Mucosa of gallbladder (tissue), 1 donor: ENCODE data around the gene METAP2. TPM values are rescaled to one million over a fixed set of nuclear protein-coding genes. Genes with fewer than 3 reads are reported as not detected.
"Not testable (repeated sequence)": the region's sequence is repeated elsewhere in the genome, so short reads cannot be mapped to it uniquely, and the experiment has no call there.

ENCODE experiments used
- DNase-seq: peaks from one replicate; pipeline ENCODE4 v3.0.0-alpha.2; 2020; ENCODE audit warnings: low spot score
- total RNA-seq: library from RNA; stranded (reverse); gene quantifications from one replicate; pipeline ENCODE4 v1.2.1, GENCODE V29; 2021
- donor health status: DM: no; HTN: no; CAD: no.

Gene METAP2
- total RNA-seq, 1 donor from 2014 or later: 45.2 TPM

DNA sequence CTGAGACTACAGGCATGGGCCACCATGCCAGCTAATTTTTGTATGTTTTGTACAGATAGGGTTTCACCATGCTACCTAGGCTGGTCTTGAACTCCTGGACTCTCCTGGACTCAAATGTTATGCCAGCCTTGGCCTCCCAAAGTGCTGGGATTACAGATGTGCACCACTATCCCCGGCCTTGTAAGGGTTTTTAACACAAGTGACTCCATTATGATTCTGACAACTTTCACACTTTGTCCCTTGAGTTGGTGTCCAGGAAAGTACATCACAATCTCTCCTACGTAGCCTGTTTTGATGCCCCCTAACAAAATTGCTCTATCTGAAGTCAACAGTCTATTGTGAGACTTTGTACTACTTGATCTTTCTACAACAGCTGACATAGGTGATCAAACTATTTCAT lies 11.4 kb upstream of the METAP2 start:
- DNase-seq: no peak

GRCh38 chr12:95463050-95463449 lies 10.9 kb upstream of the METAP2 start:
- DNase-seq: no peak

GRCh38 chr12:95463776-95464175 lies 10.2 kb upstream of the METAP2 start:
- not testable (repeated sequence) for DNase-seq

DNA sequence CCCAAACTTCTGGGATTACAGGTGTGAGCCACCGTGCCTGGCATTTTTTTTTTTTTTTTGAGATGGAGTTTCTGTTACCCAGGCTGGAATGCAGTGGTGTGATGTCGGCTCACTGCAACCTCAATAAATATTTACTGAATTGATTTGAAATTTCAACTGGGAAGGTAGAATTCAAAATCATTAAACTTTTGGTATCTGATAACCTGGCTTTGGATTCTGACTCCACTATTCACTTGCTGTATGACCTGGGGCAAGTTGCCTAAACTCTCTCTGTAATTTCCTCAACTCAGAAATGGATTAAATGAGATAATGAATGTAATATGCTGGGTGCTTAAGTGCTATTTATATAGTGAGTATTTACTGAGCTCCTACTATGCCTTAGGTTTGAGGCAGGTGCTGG lies 8.7 kb upstream of the METAP2 start:
- no peak for DNase-seq

DNA sequence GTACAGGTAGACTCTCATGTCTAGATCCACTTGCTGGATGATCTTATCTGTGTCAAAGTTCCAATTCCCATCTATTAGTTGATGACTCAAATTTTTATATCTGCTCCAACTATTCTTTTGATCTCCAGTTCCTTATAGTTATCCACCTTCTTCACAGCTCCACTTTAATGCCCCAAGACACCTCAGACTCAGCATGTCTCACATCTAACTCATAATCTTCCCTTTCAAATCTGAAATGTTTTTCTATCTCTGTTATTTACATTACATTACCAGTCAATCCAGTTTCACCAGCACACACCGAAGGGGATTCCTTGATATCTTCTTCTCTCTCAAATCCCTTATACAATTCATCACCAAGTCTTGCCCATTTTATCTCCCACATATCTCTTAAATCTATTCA lies 3.7 kb upstream of the METAP2 start:
- no peak for DNase-seq

DNA sequence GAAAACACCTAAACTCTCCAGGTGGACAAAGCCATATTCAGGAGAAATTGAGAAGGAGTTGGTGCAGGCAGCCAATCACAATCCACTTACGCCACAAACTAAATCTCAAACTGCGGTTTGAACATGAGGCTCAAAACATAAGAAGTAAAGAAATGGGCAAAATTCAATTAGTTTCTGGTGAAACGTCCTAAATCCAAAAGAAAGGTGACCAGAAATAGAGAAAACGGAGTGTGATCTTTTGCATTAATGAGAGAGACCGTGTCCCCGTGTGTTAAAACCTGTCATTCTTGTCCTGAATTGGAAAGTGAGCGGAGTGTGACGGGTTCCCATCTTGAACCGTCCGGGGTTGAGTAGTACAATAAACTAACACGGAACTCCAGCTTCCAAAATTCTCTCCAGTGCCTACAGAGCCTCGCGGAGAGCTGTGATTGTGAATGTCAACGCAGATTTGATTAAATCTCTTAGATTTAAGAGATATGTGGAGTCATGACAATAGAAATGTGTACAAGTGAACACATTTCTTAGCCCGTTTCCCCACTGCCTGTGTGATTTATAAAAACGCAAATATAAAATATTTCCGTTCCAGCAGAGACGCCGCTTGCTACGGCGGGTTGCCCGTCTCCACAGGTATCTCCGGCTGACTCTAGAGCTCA lies 595 bp upstream of the METAP2 start:
- peak; percentile 34 for DNase-seq

GRCh38 chr12:95474660-95474958 lies 657 bp downstream of the METAP2 start:
- no peak for DNase-seq

DNA sequence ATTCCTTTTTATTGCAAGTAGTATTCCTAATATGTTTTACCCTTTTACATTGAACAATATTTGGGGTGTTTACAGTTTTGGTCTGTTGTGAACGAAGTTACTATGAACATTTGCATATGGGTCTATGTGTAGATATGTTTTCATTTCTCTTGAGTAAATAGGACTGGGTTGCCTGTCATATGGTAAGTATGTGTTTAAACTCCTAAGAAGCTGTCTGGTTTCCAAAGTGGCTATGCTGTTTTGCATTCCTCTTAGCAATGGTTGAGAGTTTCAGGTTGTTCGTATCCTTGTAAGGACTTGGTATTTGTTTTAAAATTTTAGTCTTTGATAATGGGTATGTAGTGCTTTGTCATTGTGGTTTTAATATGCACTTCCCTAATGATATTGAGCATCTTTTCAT lies 6.3 kb downstream of the METAP2 start:
- DNase-seq: no peak

GRCh38 chr12:95481072-95481471 lies 7.1 kb downstream of the METAP2 start:
- DNase-seq: no peak

DNA sequence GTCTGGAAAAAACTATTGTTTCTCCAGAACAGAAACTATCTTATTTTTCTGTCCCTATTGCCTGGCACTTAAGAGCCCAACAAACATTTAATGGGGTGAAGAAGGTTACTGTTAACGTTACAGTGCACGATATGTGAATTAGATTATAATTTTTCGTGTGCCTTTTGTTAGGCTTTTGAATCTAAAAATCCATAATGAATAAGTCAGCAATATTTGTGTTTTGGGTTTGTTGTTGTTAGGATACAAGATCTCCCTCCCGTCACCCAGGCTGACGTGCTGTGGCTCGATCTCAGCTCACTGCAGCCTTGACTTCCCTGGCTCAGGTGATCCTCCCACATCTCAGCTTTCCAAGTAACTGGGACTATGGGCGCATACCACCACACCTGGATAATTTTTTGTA lies 7.9 kb downstream of the METAP2 start:
- no peak for DNase-seq

GRCh38 chr12:95482564-95482963 lies 8.6 kb downstream of the METAP2 start:
- not testable (repeated sequence) for DNase-seq

GRCh38 chr12:95484524-95484923 lies 10.6 kb downstream of the METAP2 start:
- no peak for DNase-seq

GRCh38 chr12:95487024-95487423 lies 13.1 kb downstream of the METAP2 start:
- DNase-seq: no peak

DNA sequence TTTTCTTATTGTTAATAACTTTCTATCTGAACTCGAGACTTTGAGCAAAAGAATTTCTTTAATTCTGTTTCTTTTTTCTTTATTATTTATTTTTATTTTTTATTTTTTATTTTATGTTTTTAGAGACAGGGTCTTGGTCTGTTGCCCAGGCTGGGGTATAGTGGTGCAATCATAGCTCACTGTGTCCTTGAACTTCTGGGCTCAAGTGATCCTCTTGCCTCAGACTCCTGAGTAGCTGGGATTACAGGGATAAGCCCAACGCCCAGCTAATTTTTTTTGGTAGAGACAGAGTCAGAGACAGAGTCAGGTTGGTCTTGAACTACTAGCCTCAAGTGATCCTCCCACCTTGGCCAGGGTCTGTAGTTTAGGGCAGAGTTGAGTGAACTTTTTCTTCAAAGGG lies 18.5 kb downstream of the METAP2 start:
- DNase-seq: no peak

DNA sequence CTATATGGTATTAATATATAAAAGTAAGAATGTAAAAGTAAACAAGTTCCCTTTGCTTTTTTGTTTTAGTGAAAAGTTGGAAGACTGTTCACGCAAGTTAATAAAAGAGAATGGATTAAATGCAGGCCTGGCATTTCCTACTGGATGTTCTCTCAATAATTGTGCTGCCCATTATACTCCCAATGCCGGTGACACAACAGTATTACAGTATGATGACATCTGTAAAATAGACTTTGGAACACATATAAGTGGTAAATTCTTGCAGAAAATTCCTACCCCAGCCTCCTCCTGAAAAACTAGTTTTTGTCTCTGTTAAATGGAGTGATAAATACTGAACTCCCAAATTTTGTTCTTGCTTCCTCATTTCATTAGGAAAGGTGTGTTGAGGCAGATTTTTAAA lies 20.9 kb downstream of the METAP2 start:
- DNase-seq: no peak

GRCh38 chr12:95495433-95495832 lies 21.5 kb downstream of the METAP2 start:
- DNase-seq: no peak

DNA sequence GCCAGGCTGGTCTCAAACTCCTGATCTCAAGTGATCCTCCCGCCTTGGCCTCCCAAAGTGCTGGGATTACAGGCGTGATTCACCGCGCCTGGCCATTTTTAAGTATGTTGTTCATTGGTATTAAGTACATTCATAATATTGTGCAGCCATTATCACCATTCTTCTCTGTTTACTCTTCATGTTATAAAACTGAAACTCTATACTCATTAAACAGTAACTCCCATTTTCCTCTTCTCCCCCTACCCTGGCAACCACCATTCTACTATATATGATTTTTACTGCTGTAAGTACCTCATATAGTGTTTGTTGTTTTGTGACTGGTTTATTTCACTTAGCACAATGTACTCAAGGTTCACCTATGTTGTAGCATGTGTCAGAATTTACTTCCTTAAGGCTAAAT lies 23.1 kb downstream of the METAP2 start:
- no peak for DNase-seq

GRCh38 chr12:95498968-95499367 lies 25.0 kb downstream of the METAP2 start:
- no peak for DNase-seq

- DNase-seq: no peak
Measured at GRCh38 chr12:95499772-95500171, 25.8 kb downstream of the METAP2 start.

DNA sequence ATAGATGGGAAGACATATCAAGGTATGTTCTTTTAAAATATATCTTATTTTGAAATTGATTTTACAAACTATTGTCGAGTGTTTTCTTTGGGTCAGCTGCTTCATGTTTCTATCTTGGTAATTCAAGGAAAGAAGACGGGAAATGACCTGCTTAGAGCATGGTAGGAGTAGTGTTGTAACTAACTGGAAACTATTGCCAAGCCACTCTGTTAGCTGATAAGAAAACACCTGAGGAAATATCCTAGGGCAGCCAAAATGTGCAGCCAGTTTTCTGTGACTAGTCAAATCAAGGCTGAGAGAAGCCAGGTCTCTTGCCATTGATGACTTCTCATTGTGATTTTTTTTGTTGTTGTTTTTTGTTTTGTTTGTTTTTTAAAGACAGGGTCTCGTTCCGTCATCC lies 30.2 kb downstream of the METAP2 start:
- no peak for DNase-seq

DNA sequence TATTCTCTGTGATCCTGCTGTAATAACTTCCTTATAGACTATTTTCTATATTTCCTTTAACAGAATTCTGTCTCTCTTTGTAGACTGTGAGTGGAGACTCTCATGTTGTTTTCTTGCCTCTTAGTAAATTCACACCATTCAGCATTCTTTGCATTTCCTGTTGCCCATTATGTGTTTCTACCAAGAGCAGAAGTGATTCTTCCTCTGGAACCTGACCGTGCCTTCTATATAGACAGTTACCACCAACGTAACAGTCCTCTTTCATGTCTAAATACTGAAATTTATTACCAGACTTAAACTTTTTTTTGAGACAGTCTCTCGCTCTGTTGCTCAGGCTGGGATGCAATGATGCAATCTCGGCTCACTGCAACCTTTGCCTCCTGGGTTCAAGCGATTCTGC lies 31.1 kb downstream of the METAP2 start:
- DNase-seq: no peak

GRCh38 chr12:95506707-95507523 lies 33.0 kb downstream of the METAP2 start:
- DNase-seq: no peak

DNA sequence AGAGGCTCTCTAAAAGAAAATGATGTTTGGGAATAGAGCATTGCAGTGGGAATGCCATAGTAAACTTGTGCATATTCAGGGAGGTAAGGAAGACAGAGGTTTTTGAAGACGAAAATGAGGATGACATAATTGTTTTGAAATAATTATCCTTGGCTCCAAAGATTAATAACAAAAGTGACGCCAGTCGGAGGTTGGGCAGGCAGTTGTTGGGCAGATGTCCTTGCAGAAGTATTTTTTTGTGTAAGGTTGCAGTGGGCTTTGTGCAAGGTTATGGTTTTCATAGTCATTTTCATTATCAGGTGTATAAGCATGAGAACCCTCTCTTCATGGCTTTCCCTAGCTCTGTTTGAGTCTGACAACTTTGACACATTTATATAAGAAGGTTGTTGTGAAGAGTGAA lies 35.3 kb downstream of the METAP2 start:
- no peak for DNase-seq

- DNase-seq: no peak
Measured at GRCh38 chr12:95511977-95512376, 38.0 kb downstream of the METAP2 start.
